ENCODE measurements around the gene NKX2-1. TPM values are rescaled to one million over a fixed set of nuclear protein-coding genes. Genes with fewer than 3 reads are reported as not detected.

Gene NKX2-1
- total RNA-seq, 1 donor from 2014 or later = not detected

DNA sequence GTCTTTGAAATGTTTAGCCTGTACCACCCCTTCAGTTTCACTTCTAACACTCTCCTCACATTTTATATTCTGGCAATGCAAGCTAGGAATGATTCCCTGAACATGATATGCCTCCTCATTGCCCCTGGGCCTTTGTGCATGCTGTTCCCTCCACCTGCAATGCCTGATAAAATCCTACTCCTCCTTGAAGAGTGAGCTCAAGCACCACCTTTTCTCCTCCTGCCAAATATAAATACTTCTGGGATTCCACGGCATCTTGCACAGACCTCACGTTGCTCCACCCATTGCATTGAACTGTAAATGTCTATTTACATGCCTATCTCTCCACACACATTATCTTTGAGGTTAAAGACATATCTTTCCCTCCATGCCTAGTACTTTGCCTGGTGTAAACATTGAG, 21.1 kb downstream of the NKX2-1 start:
- no peaks in the 10 kb centered on the region for H3K36me3 Mint-ChIP-seq (ENCODE audit: unreplicated experiment)
- no peak overlapping the region for H3K27ac Mint-ChIP-seq (ENCODE audit: unreplicated experiment)
- TF ChIP-seq, protein P1, sequence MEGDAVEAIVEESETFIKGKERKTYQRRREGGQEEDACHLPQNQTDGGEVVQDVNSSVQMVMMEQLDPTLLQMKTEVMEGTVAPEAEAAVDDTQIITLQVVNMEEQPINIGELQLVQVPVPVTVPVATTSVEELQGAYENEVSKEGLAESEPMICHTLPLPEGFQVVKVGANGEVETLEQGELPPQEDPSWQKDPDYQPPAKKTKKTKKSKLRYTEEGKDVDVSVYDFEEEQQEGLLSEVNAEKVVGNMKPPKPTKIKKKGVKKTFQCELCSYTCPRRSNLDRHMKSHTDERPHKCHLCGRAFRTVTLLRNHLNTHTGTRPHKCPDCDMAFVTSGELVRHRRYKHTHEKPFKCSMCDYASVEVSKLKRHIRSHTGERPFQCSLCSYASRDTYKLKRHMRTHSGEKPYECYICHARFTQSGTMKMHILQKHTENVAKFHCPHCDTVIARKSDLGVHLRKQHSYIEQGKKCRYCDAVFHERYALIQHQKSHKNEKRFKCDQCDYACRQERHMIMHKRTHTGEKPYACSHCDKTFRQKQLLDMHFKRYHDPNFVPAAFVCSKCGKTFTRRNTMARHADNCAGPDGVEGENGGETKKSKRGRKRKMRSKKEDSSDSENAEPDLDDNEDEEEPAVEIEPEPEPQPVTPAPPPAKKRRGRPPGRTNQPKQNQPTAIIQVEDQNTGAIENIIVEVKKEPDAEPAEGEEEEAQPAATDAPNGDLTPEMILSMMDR (IDR thresholded peaks at IDR 0.05) = no peak
- no peak overlapping the region for H3K4me3 Mint-ChIP-seq (ENCODE audit: unreplicated experiment)
- H3K27me3 Mint-ChIP-seq (ENCODE audit: unreplicated experiment) = peaks cover 70% of the 10 kb centered on the region
- DNase-seq (ENCODE audit: extremely low spot score, unreplicated experiment) = no peak
- H3K4me1 Mint-ChIP-seq (ENCODE audit: unreplicated experiment) = peaks cover 4% of the 10 kb centered on the region
- H3K9me3 Mint-ChIP-seq (ENCODE audit: unreplicated experiment) = no peaks in the 10 kb centered on the region

DNA sequence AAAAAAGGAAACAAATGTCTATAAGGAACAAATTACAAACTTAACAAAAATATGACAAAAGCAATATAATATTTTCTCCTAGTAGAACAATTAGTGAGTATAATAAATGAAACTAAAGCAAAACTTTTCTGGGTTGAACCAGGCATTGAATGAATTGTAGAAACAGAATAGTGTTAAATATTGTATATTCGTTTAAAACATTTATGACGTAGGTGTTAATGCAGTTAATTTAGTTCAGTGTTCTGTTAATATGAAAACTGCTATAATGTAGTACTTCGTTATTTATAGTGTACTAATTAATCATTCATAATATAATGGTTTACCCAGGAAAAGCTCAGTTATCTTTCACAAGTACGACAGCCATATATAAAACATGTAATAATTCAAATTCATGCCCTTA, 23.7 kb downstream of the NKX2-1 start:
- H3K36me3 Mint-ChIP-seq (ENCODE audit: unreplicated experiment) = no peaks in the 10 kb centered on the region
- H3K27ac Mint-ChIP-seq (ENCODE audit: unreplicated experiment) = no peak overlapping the region
- H3K4me3 Mint-ChIP-seq (ENCODE audit: unreplicated experiment) = no peak overlapping the region
- no peaks in the 10 kb centered on the region for H3K9me3 Mint-ChIP-seq (ENCODE audit: unreplicated experiment)
- no peaks in the 10 kb centered on the region for H3K4me1 Mint-ChIP-seq (ENCODE audit: unreplicated experiment)
- H3K27me3 Mint-ChIP-seq (ENCODE audit: unreplicated experiment) = peaks cover 68% of the 10 kb centered on the region
- TF ChIP-seq, protein P1 (IDR thresholded peaks at IDR 0.05) = no peak
- DNase-seq (ENCODE audit: extremely low spot score, unreplicated experiment) = no peak

DNA sequence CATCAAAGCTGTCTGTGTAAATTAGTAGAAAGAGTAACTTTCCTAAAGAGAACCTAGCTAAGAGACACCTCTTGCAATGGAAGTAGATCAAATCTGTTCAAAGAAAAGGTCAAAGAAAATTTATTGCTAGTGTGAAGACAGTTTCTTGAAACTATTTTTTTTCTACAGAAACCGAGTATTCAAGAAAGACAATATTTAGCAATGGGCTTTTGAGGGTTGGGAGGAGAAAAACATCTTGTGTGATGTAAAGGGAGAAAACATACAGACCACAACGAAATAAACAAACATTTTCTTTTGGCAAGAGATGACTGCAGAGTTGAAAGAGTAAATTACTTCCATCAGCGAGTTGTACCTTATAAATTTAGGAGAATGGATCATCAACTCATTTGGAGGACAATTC, 24.4 kb downstream of the NKX2-1 start:
- peaks cover 68% of the 10 kb centered on the region for H3K27me3 Mint-ChIP-seq (ENCODE audit: unreplicated experiment)
- H3K4me3 Mint-ChIP-seq (ENCODE audit: unreplicated experiment) = no peak overlapping the region
- no peak overlapping the region for H3K27ac Mint-ChIP-seq (ENCODE audit: unreplicated experiment)
- TF ChIP-seq, protein P1 (IDR thresholded peaks at IDR 0.05) = no peak
- H3K9me3 Mint-ChIP-seq (ENCODE audit: unreplicated experiment) = no peaks in the 10 kb centered on the region
- H3K4me1 Mint-ChIP-seq (ENCODE audit: unreplicated experiment) = no peaks in the 10 kb centered on the region
- no peaks in the 10 kb centered on the region for H3K36me3 Mint-ChIP-seq (ENCODE audit: unreplicated experiment)
- no peak for DNase-seq (ENCODE audit: extremely low spot score, unreplicated experiment)

DNA sequence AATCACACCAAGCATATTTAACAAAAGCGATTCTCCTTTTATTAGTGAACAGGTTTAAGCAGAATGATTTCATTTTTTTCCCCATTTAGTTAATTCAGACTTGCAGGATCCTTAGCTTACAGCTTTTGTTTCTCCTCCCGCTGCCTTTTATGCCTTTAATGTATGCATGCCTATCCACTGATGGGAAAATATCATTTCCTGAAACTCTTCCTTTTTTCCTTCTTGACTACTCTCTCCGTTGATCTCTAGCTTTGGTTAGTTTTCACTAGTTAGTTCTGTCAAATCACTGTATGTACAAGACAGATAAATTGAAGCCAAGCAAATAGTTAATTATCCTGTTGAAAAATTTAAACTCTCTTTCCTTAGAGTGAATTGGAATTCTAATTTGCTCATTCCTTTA, 26.3 kb downstream of the NKX2-1 start:
- H3K9me3 Mint-ChIP-seq (ENCODE audit: unreplicated experiment) = no peaks in the 10 kb centered on the region
- TF ChIP-seq, protein P1 (IDR thresholded peaks at IDR 0.05) = no peak
- no peak overlapping the region for H3K4me3 Mint-ChIP-seq (ENCODE audit: unreplicated experiment)
- H3K36me3 Mint-ChIP-seq (ENCODE audit: unreplicated experiment) = no peaks in the 10 kb centered on the region
- H3K4me1 Mint-ChIP-seq (ENCODE audit: unreplicated experiment) = no peaks in the 10 kb centered on the region
- H3K27ac Mint-ChIP-seq (ENCODE audit: unreplicated experiment) = no peak overlapping the region
- peaks cover 63% of the 10 kb centered on the region for H3K27me3 Mint-ChIP-seq (ENCODE audit: unreplicated experiment)
- DNase-seq (ENCODE audit: extremely low spot score, unreplicated experiment) = no peak

DNA sequence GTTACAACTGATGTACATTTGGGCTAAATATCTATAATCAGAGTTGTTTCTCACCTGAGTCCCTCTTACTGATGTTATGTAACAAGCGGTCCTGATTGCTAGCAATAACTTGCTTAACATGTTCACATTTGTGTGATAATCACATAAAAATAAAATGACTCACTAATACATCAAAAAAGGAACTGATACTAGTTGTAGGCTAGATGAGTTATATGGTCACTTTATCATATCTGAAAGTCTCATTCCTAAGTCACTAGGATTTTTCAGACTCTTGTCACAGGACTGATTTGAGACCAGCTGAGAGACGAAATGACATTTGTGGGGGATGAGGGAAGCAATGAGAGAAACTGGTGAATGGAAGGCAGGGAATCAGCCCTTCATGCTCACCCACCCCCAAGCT, 34.3 kb downstream of the NKX2-1 start:
- DNase-seq (ENCODE audit: extremely low spot score, unreplicated experiment) = no peak
- H3K36me3 Mint-ChIP-seq (ENCODE audit: unreplicated experiment) = no peaks in the 10 kb centered on the region
- H3K4me1 Mint-ChIP-seq (ENCODE audit: unreplicated experiment) = no peaks in the 10 kb centered on the region
- TF ChIP-seq, protein P1 (IDR thresholded peaks at IDR 0.05) = no peak
- no peaks in the 10 kb centered on the region for H3K9me3 Mint-ChIP-seq (ENCODE audit: unreplicated experiment)
- no peak overlapping the region for H3K4me3 Mint-ChIP-seq (ENCODE audit: unreplicated experiment)
- H3K27me3 Mint-ChIP-seq (ENCODE audit: unreplicated experiment) = peaks cover 32% of the 10 kb centered on the region
- no peak overlapping the region for H3K27ac Mint-ChIP-seq (ENCODE audit: unreplicated experiment)
